IMR-90 (cell line): ENCODE measurements around the gene NIPAL3. TPM values are rescaled to one million over a fixed set of nuclear protein-coding genes. Genes with fewer than 3 reads are reported as not detected.

Experiments used
- ATAC-seq: fragments of 200-7000 bp; cut with Tn5 transposase; 2 replicates; pipeline ENCODE4 v1.9.1; 2020; ENCODE audit warnings: low read depth, mild to moderate bottlenecking, moderate library complexity
- BruUV-seq: library from RNA; stranded (reverse); fragments of 400-500 nt; replicated peaks from 2 replicates; lab custom pipeline; 2021; lab: Mats Ljungman, UMichigan
- CTCF ChIA-PET: fragments of 300-600 bp; formaldehyde crosslinking; extraction: SDS; loops from one replicate; lab custom pipeline; 2021; ENCODE audit warnings: antibody characterized with exemption; lab: Yijun Ruan, JAX
- POLR2A ChIA-PET: fragments of 300-600 bp; sonication (Branson Sonifier 250); formaldehyde crosslinking; loops from one replicate; lab custom pipeline; 2022; ENCODE audit warnings: antibody characterized with exemption; ENCODE audit not compliant: unreplicated experiment; lab: Charles Lee
- DNase-seq: peaks from one replicate; pipeline ENCODE4 v3.0.0; 2013
- H2AFZ ChIP-seq: replicated peaks from 2 replicates; pipeline ENCODE3; 2013; ENCODE audit warnings: low read length, mild to moderate bottlenecking; ENCODE audit not compliant: poor library complexity
- H2AK5ac ChIP-seq: 2 replicates; pipeline ENCODE4 v1.6.1; 2013; ENCODE audit warnings: low read depth, low read length, inconsistent platforms
- H2AK9ac ChIP-seq: replicated peaks from 2 replicates; pipeline ENCODE3; 2013; ENCODE audit warnings: mild to moderate bottlenecking, low read depth, low read length, moderate library complexity; ENCODE audit not compliant: poor library complexity
- H2BK120ac ChIP-seq: 2 replicates; pipeline ENCODE4 v1.6.1; 2013; ENCODE audit warnings: low read depth, low read length, inconsistent platforms
- H2BK15ac ChIP-seq: 3 replicates; pipeline ENCODE4 v1.6.1; 2013; ENCODE audit warnings: low read depth, low read length, inconsistent platforms
- H2BK20ac ChIP-seq: 2 replicates; pipeline ENCODE4 v1.6.1; 2013; ENCODE audit warnings: low read depth, mild to moderate bottlenecking, inconsistent platforms, low read length, moderate library complexity
- H2BK5ac ChIP-seq: 2 replicates; pipeline ENCODE4 v1.6.1; 2013; ENCODE audit warnings: mild to moderate bottlenecking, low read depth, low read length, inconsistent platforms; ENCODE audit not compliant: poor library complexity, severe bottlenecking
- H3K14ac ChIP-seq: replicated peaks from 2 replicates; pipeline ENCODE4 v1.6.1; 2013; ENCODE audit warnings: low read depth, low read length, inconsistent platforms
- H3K18ac ChIP-seq: 2 replicates; pipeline ENCODE4 v1.6.1; 2013; ENCODE audit warnings: low read depth, low read length, control low read depth
- H3K23ac ChIP-seq: 2 replicates; pipeline ENCODE4 v1.6.1; 2013; ENCODE audit warnings: low read depth, low read length, inconsistent platforms
- H3K27ac ChIP-seq: 2 replicates; pipeline ENCODE4 v1.5.1; 2013; ENCODE audit warnings: mild to moderate bottlenecking, control low read depth, low read length; ENCODE audit not compliant: insufficient read depth
- H3K27me3 ChIP-seq: 2 replicates; pipeline ENCODE4 v1.6.1; 2013; ENCODE audit warnings: low read length; ENCODE audit not compliant: control insufficient read depth, insufficient read depth
- H3K36me3 ChIP-seq: 2 replicates; pipeline ENCODE4 v1.6.1; 2013; ENCODE audit warnings: low read length, mixed read lengths; ENCODE audit not compliant: control insufficient read depth, insufficient read depth
- H3K4ac ChIP-seq: 2 replicates; pipeline ENCODE4 v1.6.1; 2013; ENCODE audit warnings: low read depth, low read length, inconsistent platforms
- H3K4me1 ChIP-seq: 2 replicates; pipeline ENCODE4 v1.6.1; 2013; ENCODE audit warnings: low read length, mixed read lengths; ENCODE audit not compliant: control insufficient read depth, insufficient read depth
- H3K4me2 ChIP-seq: 2 replicates; pipeline ENCODE4 v1.6.1; 2013; ENCODE audit warnings: low read depth, mild to moderate bottlenecking, control low read depth, low read length, moderate library complexity
- H3K4me3 ChIP-seq: 2 replicates; pipeline ENCODE4 v1.5.1; 2013; ENCODE audit warnings: low read depth, mild to moderate bottlenecking, control low read depth, low read length, moderate library complexity; ENCODE audit not compliant: insufficient read depth
- H3K56ac ChIP-seq: 2 replicates; pipeline ENCODE4 v1.6.1; 2013; ENCODE audit warnings: low read length, inconsistent platforms; ENCODE audit not compliant: insufficient read depth; ENCODE audit errors: extremely low read depth
- H3K79me1 ChIP-seq, 2 experiments: 2 replicates each; pipeline ENCODE4 v1.6.1; 2013; ENCODE audit warnings: low read length in 2 of 2, inconsistent platforms in 1 of 2, low read depth in 1 of 2
- H3K9ac ChIP-seq: 2 replicates; pipeline ENCODE4 v1.6.1; 2013; ENCODE audit warnings: low read depth, low read length, control low read depth
- H3K9me1 ChIP-seq: 2 replicates; pipeline ENCODE4 v1.6.1; 2013; ENCODE audit warnings: low read length, inconsistent platforms; ENCODE audit not compliant: insufficient read depth
- H3K9me3 ChIP-seq: 2 replicates; pipeline ENCODE4 v1.6.1; 2013; ENCODE audit warnings: low read length; ENCODE audit not compliant: control insufficient read depth, insufficient read depth
- H4K20me1 ChIP-seq: 2 replicates; pipeline ENCODE4 v1.6.1; 2013; ENCODE audit warnings: low read length, inconsistent platforms; ENCODE audit not compliant: insufficient read depth
- H4K5ac ChIP-seq: 2 replicates; pipeline ENCODE4 v1.6.1; 2013; ENCODE audit warnings: mild to moderate bottlenecking, low read depth, low read length, control low read depth
- H4K8ac ChIP-seq, 2 experiments: 2 replicates each; pipeline ENCODE4 v1.6.1; 2013; ENCODE audit warnings: low read depth in 2 of 2, low read length in 2 of 2, control low read depth in 1 of 2, inconsistent platforms in 1 of 2
- H4K91ac ChIP-seq: 2 replicates; pipeline ENCODE4 v1.6.1; 2013; ENCODE audit warnings: low read depth, low read length, inconsistent platforms; ENCODE audit not compliant: insufficient read depth
- BHLHE40 ChIP-seq: fragments of 150-350 bp; IDR thresholded peaks from 2 replicates; pipeline ENCODE4 v1.6.1; 2016; ENCODE audit warnings: mild to moderate bottlenecking, low read depth, low read length
- CEBPB ChIP-seq: IDR thresholded peaks from 2 replicates; pipeline ENCODE4 v1.6.1; 2012; ENCODE audit warnings: low read depth, low read length, improper control_type of control experiment
- FOS ChIP-seq: fragments of 150-350 bp; IDR thresholded peaks from 2 replicates; pipeline ENCODE4 v1.6.1; 2016; ENCODE audit warnings: low read depth, low read length
- MAFK ChIP-seq: IDR thresholded peaks from 2 replicates; pipeline ENCODE4 v1.6.1; 2012; ENCODE audit warnings: low read depth, low read length, improper control_type of control experiment
- MAZ ChIP-seq: IDR thresholded peaks from 2 replicates; pipeline ENCODE4 v1.6.1; 2012; ENCODE audit warnings: low read depth, mild to moderate bottlenecking, low read length, improper control_type of control experiment, moderate library complexity, borderline replicate concordance
- NFE2L2 ChIP-seq: fragments of 150-350 bp; IDR thresholded peaks from 2 replicates; pipeline ENCODE4 v1.6.1; 2016; ENCODE audit warnings: low read depth, mild to moderate bottlenecking, low read length
- POLR2A ChIP-seq: IDR thresholded peaks from 2 replicates; pipeline ENCODE4 v1.6.1; 2012; ENCODE audit warnings: mild to moderate bottlenecking, low read depth, low read length
- RAD21 ChIP-seq: IDR thresholded peaks from 2 replicates; pipeline ENCODE4 v1.6.1; 2012; ENCODE audit warnings: low read length, improper control_type of control experiment
- RCOR1 ChIP-seq: IDR thresholded peaks from 2 replicates; pipeline ENCODE4 v1.6.1; 2012; ENCODE audit warnings: mild to moderate bottlenecking, low read length, improper control_type of control experiment; ENCODE audit not compliant: insufficient replicate concordance
- SMC3 ChIP-seq: fragments of 150-350 bp; IDR thresholded peaks from 2 replicates; pipeline ENCODE4 v1.6.1; 2016; ENCODE audit warnings: low read depth, mild to moderate bottlenecking, antibody characterized with exemption, low read length, moderate library complexity
- WGBS, 2 experiments: methylation state at CpG; one replicate each; pipeline versions ENCODE4 v1.1.5 to v1.1.7; 2013; ENCODE audit warnings: missing lambda C conversion rate in 2 of 2; ENCODE audit not compliant: insufficient read length in 1 of 2; ENCODE audit errors: extremely low coverage in 2 of 2; 5-methylcytosine and 5-hydroxymethylcytosine counted together
- dilution Hi-C: fragments of 300-500 bp; cut with HindIII; formaldehyde crosslinking; loops from one replicate; pipeline ENCODE4 v1.14.3; 2018; ENCODE audit warnings: low sequenced_read_pairs; ENCODE audit not compliant: unreplicated experiment
- in situ Hi-C: fragments of 300-500 bp; cut with MboI; formaldehyde crosslinking; loops from 3 replicates; pipeline ENCODE4 v1.14.3; 2019; ENCODE audit warnings: low sequenced_read_pairs, inconsistent platforms, mixed read lengths
- intact Hi-C: fragments of 100-400 bp; cut with micrococcal nuclease; formaldehyde crosslinking; loops from 2 replicates; pipeline ENCODE4 v1.10.0; 2022
- polyA plus RNA-seq, 3 experiments: library from polyadenylated mRNA; depleted of rRNA; stranded (reverse); fragments of >200 nt; gene quantifications; 2 replicates each; pipeline ENCODE4 v1.2.3, GENCODE V29; 2012; ENCODE audit warnings: low replicate concordance in 1 of 3
- total RNA-seq: library from RNA; depleted of rRNA; stranded (reverse); fragments of >200 nt; gene quantifications from 2 replicates; pipeline ENCODE4 v1.2.3, GENCODE V29; 2012
- TF ChIP-seq, protein P1 (sequence below): fragments of 150-350 bp; IDR thresholded peaks from 2 replicates; pipeline ENCODE4 v1.6.1; 2017; ENCODE audit warnings: mild to moderate bottlenecking, antibody characterized with exemption, low read length, low read depth
- TF ChIP-seq, protein P2 (sequence below): conservative IDR thresholded peaks from 2 replicates; pipeline ENCODE4 v1.5.1; 2012; ENCODE audit warnings: mild to moderate bottlenecking, low read depth, low read length, improper control_type of control experiment
- TF ChIP-seq, protein P3 (sequence below): fragments of 150-350 bp; IDR thresholded peaks from 2 replicates; pipeline ENCODE4 v1.6.1; 2016; ENCODE audit warnings: low read depth, mild to moderate bottlenecking, low read length, moderate library complexity, borderline replicate concordance

Gene NIPAL3
- total and polyA plus RNA-seq, 2 of the 4 experiments (the other 2 are of a cell fraction): 55.0 to 123 TPM

DNA sequence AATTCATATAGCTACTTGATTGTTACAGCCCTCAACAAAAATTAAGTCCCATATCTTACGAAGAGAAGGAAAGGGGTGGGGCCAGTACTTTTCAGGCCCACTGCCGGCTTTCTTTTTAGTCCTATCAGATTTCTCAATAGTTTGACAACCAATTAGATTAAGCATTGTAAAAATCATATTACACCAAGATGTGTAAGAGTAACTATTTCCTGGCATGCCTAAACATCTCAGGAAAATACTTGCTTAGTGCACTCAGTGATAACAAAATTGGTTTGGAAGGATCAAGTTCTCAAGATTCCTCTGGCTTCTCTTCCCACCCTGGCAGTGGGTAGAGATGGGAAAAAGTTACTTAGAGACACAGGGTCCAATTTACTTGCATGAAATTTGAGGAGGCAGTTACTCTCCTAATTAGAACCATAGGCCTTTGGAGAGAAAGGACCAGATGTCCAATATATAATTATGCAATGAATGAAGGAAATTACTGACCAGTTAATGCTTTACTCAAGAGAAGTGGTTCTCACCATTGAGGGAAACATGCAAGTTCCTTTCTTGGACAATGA is 32.1 kb upstream of the NIPAL3 start:
- ChIA-PET CTCF (interaction anchor here (1.1 to 4.6 kb wide), 3 partner anchors 8 to 182 kb away, joined by 4 to 18 read pairs (median 6); no protein-coding TSS in a partner anchor), POLR2A (interaction anchor here (0.6 kb wide), 1 partner anchor 182 kb away, joined by 3 read pairs; no protein-coding TSS in a partner anchor)
- Histone ChIP-seq H3K9me1 (peaks cover 24% of the 10 kb centered on the region), H3K36me3 (no peaks in the 10 kb centered on the region), H3K27me3 (no peaks in the 10 kb centered on the region), H2BK120ac (peak overlapping the region; percentile 1), H3K4me1 (peaks cover 16% of the 10 kb centered on the region), H2AFZ (no peak overlapping the region), H4K5ac (no peak overlapping the region), H2BK15ac (0 out of 3 replicates have a peak overlapping the region, but pooled peaks have one; percentile 42), H4K8ac (peak overlapping the region in 1 of 2 experiments; percentile 12; a peak in 1 of 4 replicates), H3K9me3 (no peaks in the 10 kb centered on the region), H3K79me1 (0 out of 4 replicates have a peak, but pooled peaks cover 0 to 9% of the 10 kb centered on the region in 2 experiments), H2BK20ac (no peak overlapping the region; the same call in 1 of the 2 replicates), H3K27ac (no peak overlapping the region), H3K4me3 (no peak overlapping the region), H3K18ac (no peak overlapping the region), H4K91ac (0 out of 2 replicates have a peak overlapping the region, but pooled peaks have one; percentile 8), H3K23ac (no peak overlapping the region), H2AK9ac (no peak overlapping the region), H3K4me2 (no peak overlapping the region), H2AK5ac (no peak overlapping the region), H3K9ac (no peak overlapping the region), H4K20me1 (peaks cover 4% of the 10 kb centered on the region; the same call in 1 of the 2 replicates), H3K56ac (no peak overlapping the region), H2BK5ac (no peak overlapping the region), H3K4ac (peak overlapping the region; percentile 19; the same call in 1 of the 2 replicates), H3K14ac (0 out of 2 replicates have a peak overlapping the region, but pooled peaks have one; percentile 1)
- in situ Hi-C loops: no loop called here
- no CpG with 5 or more reads among the region's 2 CpGs for WGBS, 2 experiments
- no TSS peak for BruUV-seq
- no peak for DNase-seq
- intact Hi-C loops: loop anchor here (10.0 kb wide), 1 partner anchor 89 kb away; no protein-coding TSS in a partner anchor
- ATAC-seq: no peak
- TF ChIP-seq POLR2A (no peak), RCOR1 (no peak), CEBPB (no peak), NFE2L2 (no peak), SMC3 (no peak), MAFK (no peak), MAZ (no peak), RAD21 (no peak), BHLHE40 (no peak), FOS (no peak)
- TF ChIP-seq, protein P1, sequence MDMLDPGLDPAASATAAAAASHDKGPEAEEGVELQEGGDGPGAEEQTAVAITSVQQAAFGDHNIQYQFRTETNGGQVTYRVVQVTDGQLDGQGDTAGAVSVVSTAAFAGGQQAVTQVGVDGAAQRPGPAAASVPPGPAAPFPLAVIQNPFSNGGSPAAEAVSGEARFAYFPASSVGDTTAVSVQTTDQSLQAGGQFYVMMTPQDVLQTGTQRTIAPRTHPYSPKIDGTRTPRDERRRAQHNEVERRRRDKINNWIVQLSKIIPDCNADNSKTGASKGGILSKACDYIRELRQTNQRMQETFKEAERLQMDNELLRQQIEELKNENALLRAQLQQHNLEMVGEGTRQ: no peak
- TF ChIP-seq, protein P2, sequence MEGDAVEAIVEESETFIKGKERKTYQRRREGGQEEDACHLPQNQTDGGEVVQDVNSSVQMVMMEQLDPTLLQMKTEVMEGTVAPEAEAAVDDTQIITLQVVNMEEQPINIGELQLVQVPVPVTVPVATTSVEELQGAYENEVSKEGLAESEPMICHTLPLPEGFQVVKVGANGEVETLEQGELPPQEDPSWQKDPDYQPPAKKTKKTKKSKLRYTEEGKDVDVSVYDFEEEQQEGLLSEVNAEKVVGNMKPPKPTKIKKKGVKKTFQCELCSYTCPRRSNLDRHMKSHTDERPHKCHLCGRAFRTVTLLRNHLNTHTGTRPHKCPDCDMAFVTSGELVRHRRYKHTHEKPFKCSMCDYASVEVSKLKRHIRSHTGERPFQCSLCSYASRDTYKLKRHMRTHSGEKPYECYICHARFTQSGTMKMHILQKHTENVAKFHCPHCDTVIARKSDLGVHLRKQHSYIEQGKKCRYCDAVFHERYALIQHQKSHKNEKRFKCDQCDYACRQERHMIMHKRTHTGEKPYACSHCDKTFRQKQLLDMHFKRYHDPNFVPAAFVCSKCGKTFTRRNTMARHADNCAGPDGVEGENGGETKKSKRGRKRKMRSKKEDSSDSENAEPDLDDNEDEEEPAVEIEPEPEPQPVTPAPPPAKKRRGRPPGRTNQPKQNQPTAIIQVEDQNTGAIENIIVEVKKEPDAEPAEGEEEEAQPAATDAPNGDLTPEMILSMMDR: no peak
- TF ChIP-seq, protein P3, sequence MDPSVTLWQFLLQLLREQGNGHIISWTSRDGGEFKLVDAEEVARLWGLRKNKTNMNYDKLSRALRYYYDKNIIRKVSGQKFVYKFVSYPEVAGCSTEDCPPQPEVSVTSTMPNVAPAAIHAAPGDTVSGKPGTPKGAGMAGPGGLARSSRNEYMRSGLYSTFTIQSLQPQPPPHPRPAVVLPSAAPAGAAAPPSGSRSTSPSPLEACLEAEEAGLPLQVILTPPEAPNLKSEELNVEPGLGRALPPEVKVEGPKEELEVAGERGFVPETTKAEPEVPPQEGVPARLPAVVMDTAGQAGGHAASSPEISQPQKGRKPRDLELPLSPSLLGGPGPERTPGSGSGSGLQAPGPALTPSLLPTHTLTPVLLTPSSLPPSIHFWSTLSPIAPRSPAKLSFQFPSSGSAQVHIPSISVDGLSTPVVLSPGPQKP: no peak
- dilution Hi-C loops: no loop called here
